Erythroblast (primary cell): ENCODE data around the gene CSNK2A3.

ENCODE experiments used
- GATA1 ChIP-seq: IDR thresholded peaks from 2 replicates; pipeline ENCODE4 v1.6.1; 2011; ENCODE audit warnings: low read depth, mild to moderate bottlenecking, control low read depth, low read length, moderate library complexity
- POLR2A ChIP-seq: IDR thresholded peaks from 2 replicates; pipeline ENCODE4 v1.6.1; 2011; ENCODE audit warnings: mild to moderate bottlenecking, low read length

- no peak for TF ChIP-seq POLR2A
- no peak for TF ChIP-seq GATA1
These were observed 26.6 kb upstream of the CSNK2A3 start for GRCh38 chr11:11379661-11380060.
